Endothelial cell of umbilical vein (primary cell): ENCODE results near the gene ESRRA. TPM values are rescaled to one million over a fixed set of nuclear protein-coding genes. Genes with fewer than 3 reads are reported as not detected.
A peak's percentile ranks its signal among the peaks of the same experiment; 100 is the strongest.

Experiments used
- BruUV-seq: library from RNA; stranded (reverse); fragments of 400-500 nt; replicated peaks from 2 replicates; lab custom pipeline; 2021; lab: Mats Ljungman, UMichigan
- CTCF ChIA-PET: fragments of 300-600, 350-600 bp; sonication (Branson Sonifier 250); formaldehyde crosslinking; loops from one replicate; lab custom pipeline; 2021; ENCODE audit warnings: antibody characterized with exemption, inconsistent platforms; lab: Charles Lee
- POLR2A ChIA-PET: fragments of 300-600, 350-600 bp; sonication (Branson Sonifier 250); formaldehyde crosslinking; loops from one replicate; lab custom pipeline; 2021; ENCODE audit warnings: antibody characterized with exemption, inconsistent platforms; lab: Charles Lee
- DNase-seq: peaks from one replicate; pipeline ENCODE4 v3.0.0-alpha.2; 2011; ENCODE audit warnings: low read depth, low spot score
- FAIRE-seq: peaks from 2 replicates; lab custom pipeline; 2011; peaks lifted over from hg19 to GRCh38; lab: Jason Lieb, UNC
- H2AFZ ChIP-seq: 2 replicates; pipeline ENCODE4 v1.6.0; 2012; ENCODE audit warnings: low read depth, low read length, control low read depth, inconsistent platforms
- H3K27ac ChIP-seq: 2 replicates; pipeline ENCODE4 v1.5.1; 2011; ENCODE audit warnings: low read depth, mild to moderate bottlenecking, control low read depth, low read length, moderate library complexity; ENCODE audit not compliant: insufficient read depth
- H3K27me3 ChIP-seq, 2 experiments: 2 replicates each; pipeline versions ENCODE4 v1.6.0 to v1.6.1; 2011; ENCODE audit warnings: low read length in 2 of 2, mixed read lengths in 1 of 2; ENCODE audit not compliant: control insufficient read depth in 2 of 2, insufficient read depth in 2 of 2
- H3K36me3 ChIP-seq, 2 experiments: 2 replicates in 1 of 2; 3 replicates in 1 of 2; pipeline ENCODE4 v1.5.1; 2011; ENCODE audit warnings: low read length in 2 of 2, mild to moderate bottlenecking in 1 of 2, moderate library complexity in 1 of 2; ENCODE audit not compliant: control insufficient read depth in 2 of 2, insufficient read depth in 2 of 2; ENCODE audit errors: extremely low read depth in 1 of 2
- H3K4me1 ChIP-seq: 3 replicates; pipeline ENCODE4 v1.5.1; 2011; ENCODE audit warnings: mild to moderate bottlenecking, low read length; ENCODE audit not compliant: control insufficient read depth, insufficient read depth; ENCODE audit errors: extremely low read depth
- H3K4me2 ChIP-seq: 2 replicates; pipeline ENCODE4 v1.6.1; 2011; ENCODE audit warnings: low read length, control low read depth, mixed read lengths; ENCODE audit not compliant: insufficient read depth
- H3K4me3 ChIP-seq, 3 experiments: fragments of 200-600 bp in 1 of 3; sonication (generic), shearing (Covaris generic) in 1 of 3; replicated peaks in 1 of 3; 2 replicates each; pipeline ENCODE4 v1.5.1; 2011 to 2016; ENCODE audit warnings: control low read depth in 3 of 3, low read length in 3 of 3, mild to moderate bottlenecking in 2 of 3, inconsistent platforms in 1 of 3, low read depth in 1 of 3, moderate library complexity in 1 of 3; ENCODE audit not compliant: insufficient read depth in 1 of 3
- H3K79me2 ChIP-seq: 2 replicates; pipeline ENCODE4 v1.6.0; 2012; ENCODE audit warnings: low read length, inconsistent platforms; ENCODE audit not compliant: control insufficient read depth, insufficient read depth
- H3K9ac ChIP-seq: replicated peaks from 2 replicates; pipeline ENCODE3; 2011; ENCODE audit warnings: low read length, control low read depth; ENCODE audit not compliant: insufficient read depth; ENCODE audit errors: extremely low read depth
- H3K9me1 ChIP-seq: replicated peaks from 3 replicates; pipeline ENCODE4 v1.6.0; 2011; ENCODE audit warnings: mild to moderate bottlenecking, low read length; ENCODE audit not compliant: control insufficient read depth, insufficient read depth; ENCODE audit errors: extremely low read depth
- H3K9me3 ChIP-seq: replicated peaks from 2 replicates; pipeline ENCODE4 v1.5.1; 2012; ENCODE audit warnings: low read length, inconsistent platforms; ENCODE audit not compliant: control insufficient read depth, insufficient read depth
- H4K20me1 ChIP-seq: replicated peaks from 2 replicates; pipeline ENCODE3; 2011; ENCODE audit warnings: mild to moderate bottlenecking, low read length; ENCODE audit not compliant: control insufficient read depth, insufficient read depth; ENCODE audit errors: extremely low read depth
- EZH2 ChIP-seq: IDR thresholded peaks from 2 replicates; pipeline ENCODE4 v1.6.1; 2012; ENCODE audit warnings: borderline replicate concordance, low read depth, mild to moderate bottlenecking, moderate library complexity, low read length, inconsistent platforms; ENCODE audit not compliant: severe bottlenecking
- FOS ChIP-seq: IDR thresholded peaks from 2 replicates; pipeline ENCODE4 v1.6.1; 2011; ENCODE audit warnings: mild to moderate bottlenecking, low read length, moderate library complexity, borderline replicate concordance; ENCODE audit not compliant: insufficient read depth
- GATA2 ChIP-seq: IDR thresholded peaks from 2 replicates; pipeline ENCODE4 v1.7.0; 2011; ENCODE audit warnings: low read depth, mild to moderate bottlenecking, moderate library complexity, mixed read lengths, low read length; ENCODE audit not compliant: insufficient read length, insufficient read depth
- JUN ChIP-seq: IDR thresholded peaks from 2 replicates; pipeline ENCODE4 v1.6.1; 2011; ENCODE audit warnings: borderline replicate concordance, low read depth; ENCODE audit not compliant: insufficient read length, insufficient read depth
- MYC ChIP-seq: IDR thresholded peaks from one replicate; pipeline ENCODE4 v1.6.1; 2011; ENCODE audit warnings: mild to moderate bottlenecking, low read depth, low read length
- POLR2A ChIP-seq: IDR thresholded peaks from 2 replicates; pipeline ENCODE4 v1.6.1; 2012; ENCODE audit warnings: low read depth, mild to moderate bottlenecking, control low read depth, low read length
- POLR2AphosphoS5 ChIP-seq: IDR thresholded peaks from 2 replicates; pipeline ENCODE4 v1.6.1; 2012; ENCODE audit warnings: low read depth, mild to moderate bottlenecking, control low read depth, low read length, moderate library complexity; ENCODE audit not compliant: insufficient read depth
- dilution Hi-C: fragments of 300-500 bp; cut with MboI; formaldehyde crosslinking; loops from one replicate; pipeline ENCODE4 v1.15.0; 2019; ENCODE audit warnings: low sequenced_read_pairs; ENCODE audit not compliant: extremely low pct_ligation_motif_present
- intact Hi-C: fragments of 100-400 bp; cut with micrococcal nuclease; formaldehyde crosslinking; loops from one replicate; pipeline ENCODE4 v1.10.0; 2022
- polyA plus RNA-seq, 4 experiments: library from polyadenylated mRNA; depleted of rRNA in 3 of 4; stranded (reverse) in 3 of 4; unstranded in 1 of 4; fragments of >200 nt; gene quantifications; 2 replicates each; pipeline versions ENCODE4 v1.2.1 to v1.2.3, GENCODE V29; 2011 to 2012; ENCODE audit warnings: missing spikeins in 1 of 4
- total RNA-seq: library from RNA; stranded (reverse); gene quantifications from 2 replicates; pipeline ENCODE4 v1.2.3, GENCODE V29; 2021
- TF ChIP-seq, protein P1 (sequence below), 2 donors: IDR thresholded peaks; 1 replicate in 1 of 2; 2 replicates in 1 of 2; pipeline ENCODE4 v1.5.1; 2011; ENCODE audit warnings: low read length in 2 of 2, mild to moderate bottlenecking in 2 of 2, moderate library complexity in 2 of 2, control low read depth in 1 of 2, inconsistent platforms in 1 of 2, low read depth in 1 of 2; ENCODE audit not compliant: insufficient read depth in 1 of 2; ENCODE audit errors: extremely low read depth in 1 of 2
- TF ChIP-seq, protein P2 (sequence below): IDR thresholded peaks from 2 replicates; pipeline ENCODE4 v1.6.1; 2011; ENCODE audit not compliant: insufficient read depth, insufficient read length

Gene ESRRA
- total and polyA plus RNA-seq, 2 donors (not counting 3 experiments of a cell fraction or from before 2014, with no cell fraction given) = 17.2 to 37.4 TPM

DNA sequence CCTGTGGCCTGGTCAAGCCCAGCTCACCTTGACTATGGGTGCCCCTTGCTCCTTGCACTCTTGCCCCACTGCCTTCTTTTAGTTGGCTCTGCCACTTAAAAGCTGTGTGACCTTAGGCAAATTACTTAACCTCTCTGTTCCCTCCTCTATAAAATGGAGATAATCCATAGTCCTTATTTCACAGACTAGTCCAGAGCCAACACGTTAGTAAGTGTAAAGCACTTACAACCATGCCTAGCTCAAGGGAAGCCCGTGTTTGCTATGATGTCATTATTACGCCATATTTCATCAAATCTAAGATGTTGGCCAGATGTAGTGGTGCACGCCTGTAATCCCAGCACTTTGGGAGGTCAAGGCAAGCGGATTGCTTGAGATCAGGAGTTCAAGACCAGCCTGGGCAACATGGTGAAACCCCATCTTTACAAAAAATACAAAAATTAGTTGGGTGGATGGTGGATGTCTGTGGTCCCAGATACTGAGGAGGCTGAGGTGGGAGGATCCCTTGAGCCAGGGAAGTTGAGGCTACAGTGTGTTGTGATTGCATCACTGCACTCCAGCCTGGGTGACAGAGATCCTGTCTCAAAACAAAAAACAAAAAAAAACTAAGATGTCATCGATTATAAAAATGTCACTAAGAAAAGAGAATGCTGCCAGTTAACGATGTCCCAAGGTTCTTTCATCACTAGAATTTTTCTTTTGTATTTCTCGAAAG lies 32.4 kb downstream of the ESRRA start:
- Histone ChIP-seq H3K79me2 (no peaks in the 10 kb centered on the region), H3K27me3 (no peaks in the 10 kb centered on the region), H3K4me3 (no peak overlapping the region), H3K36me3 (no peaks in the 10 kb centered on the region), H3K9me1 (no peaks in the 10 kb centered on the region), H3K4me1 (no peaks in the 10 kb centered on the region), H2AFZ (no peak overlapping the region), H3K4me2 (no peak overlapping the region), H3K27ac (no peak overlapping the region), H4K20me1 (no peaks in the 10 kb centered on the region), H3K9me3 (no peaks in the 10 kb centered on the region), H3K9ac (no peak overlapping the region)
- peak; percentile 12 for FAIRE-seq
- TF ChIP-seq POLR2AphosphoS5 (no peak), POLR2A (no peak), JUN (no peak), EZH2 (no peak), MYC (no peak), GATA2 (no peak), FOS (no peak)
- TF ChIP-seq, protein P1, sequence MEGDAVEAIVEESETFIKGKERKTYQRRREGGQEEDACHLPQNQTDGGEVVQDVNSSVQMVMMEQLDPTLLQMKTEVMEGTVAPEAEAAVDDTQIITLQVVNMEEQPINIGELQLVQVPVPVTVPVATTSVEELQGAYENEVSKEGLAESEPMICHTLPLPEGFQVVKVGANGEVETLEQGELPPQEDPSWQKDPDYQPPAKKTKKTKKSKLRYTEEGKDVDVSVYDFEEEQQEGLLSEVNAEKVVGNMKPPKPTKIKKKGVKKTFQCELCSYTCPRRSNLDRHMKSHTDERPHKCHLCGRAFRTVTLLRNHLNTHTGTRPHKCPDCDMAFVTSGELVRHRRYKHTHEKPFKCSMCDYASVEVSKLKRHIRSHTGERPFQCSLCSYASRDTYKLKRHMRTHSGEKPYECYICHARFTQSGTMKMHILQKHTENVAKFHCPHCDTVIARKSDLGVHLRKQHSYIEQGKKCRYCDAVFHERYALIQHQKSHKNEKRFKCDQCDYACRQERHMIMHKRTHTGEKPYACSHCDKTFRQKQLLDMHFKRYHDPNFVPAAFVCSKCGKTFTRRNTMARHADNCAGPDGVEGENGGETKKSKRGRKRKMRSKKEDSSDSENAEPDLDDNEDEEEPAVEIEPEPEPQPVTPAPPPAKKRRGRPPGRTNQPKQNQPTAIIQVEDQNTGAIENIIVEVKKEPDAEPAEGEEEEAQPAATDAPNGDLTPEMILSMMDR (IDR thresholded peaks at IDR 0.05; ENCODE audit: extremely low read depth in 1 of 2, insufficient read depth in 1 of 2, low read depth in 1 of 2, low read length in 2 of 2) = no peak
- TF ChIP-seq, protein P2, sequence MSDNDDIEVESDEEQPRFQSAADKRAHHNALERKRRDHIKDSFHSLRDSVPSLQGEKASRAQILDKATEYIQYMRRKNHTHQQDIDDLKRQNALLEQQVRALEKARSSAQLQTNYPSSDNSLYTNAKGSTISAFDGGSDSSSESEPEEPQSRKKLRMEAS = no peak
- no peak for DNase-seq
- dilution Hi-C loops = no loop called here
- ChIA-PET POLR2A (no interaction called here), CTCF (interaction anchor here (1.0 to 1.8 kb wide), 2 partner anchors 17 to 20 kb away, joined by 4 read pairs; partner anchors contain the start of gene TRMT112)
- intact Hi-C loops = no loop called here
- no TSS peak for BruUV-seq
